PC-9 (cell line): ENCODE results near the gene RPL10A.

ENCODE experiments used
- EZH2 ChIP-seq: fragments of 200-600 bp; sonication (generic); IDR thresholded peaks from 2 replicates; pipeline ENCODE4 v1.8.0; 2017; ENCODE audit warnings: antibody characterized with exemption, low read depth
- TF ChIP-seq, protein P1 (sequence below): fragments of 200-600 bp; sonication (generic); conservative IDR thresholded peaks from 2 replicates; pipeline ENCODE4 v1.6.1; 2017; ENCODE audit warnings: mixed run types, antibody characterized with exemption, mild to moderate bottlenecking, moderate library complexity

DNA sequence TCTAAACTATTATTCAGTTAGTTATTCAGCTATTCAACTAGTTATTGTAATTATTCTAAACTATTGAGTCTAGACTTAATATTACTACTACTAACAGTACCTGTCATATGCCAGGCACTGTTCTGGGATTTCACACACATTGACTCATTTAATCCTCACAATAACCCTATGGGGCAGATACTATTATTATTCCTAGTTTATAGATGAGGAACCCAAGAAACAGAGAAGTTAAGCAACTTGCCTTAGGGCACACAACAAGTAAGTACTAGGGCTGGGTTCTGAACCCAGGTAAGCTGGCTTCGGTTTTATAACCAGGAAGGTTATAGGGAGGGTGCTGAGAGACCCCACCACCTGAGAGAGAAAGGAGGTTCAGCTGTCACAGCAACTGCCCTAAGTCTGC, 20.9 kb downstream of the RPL10A start:
- TF ChIP-seq, protein P1, sequence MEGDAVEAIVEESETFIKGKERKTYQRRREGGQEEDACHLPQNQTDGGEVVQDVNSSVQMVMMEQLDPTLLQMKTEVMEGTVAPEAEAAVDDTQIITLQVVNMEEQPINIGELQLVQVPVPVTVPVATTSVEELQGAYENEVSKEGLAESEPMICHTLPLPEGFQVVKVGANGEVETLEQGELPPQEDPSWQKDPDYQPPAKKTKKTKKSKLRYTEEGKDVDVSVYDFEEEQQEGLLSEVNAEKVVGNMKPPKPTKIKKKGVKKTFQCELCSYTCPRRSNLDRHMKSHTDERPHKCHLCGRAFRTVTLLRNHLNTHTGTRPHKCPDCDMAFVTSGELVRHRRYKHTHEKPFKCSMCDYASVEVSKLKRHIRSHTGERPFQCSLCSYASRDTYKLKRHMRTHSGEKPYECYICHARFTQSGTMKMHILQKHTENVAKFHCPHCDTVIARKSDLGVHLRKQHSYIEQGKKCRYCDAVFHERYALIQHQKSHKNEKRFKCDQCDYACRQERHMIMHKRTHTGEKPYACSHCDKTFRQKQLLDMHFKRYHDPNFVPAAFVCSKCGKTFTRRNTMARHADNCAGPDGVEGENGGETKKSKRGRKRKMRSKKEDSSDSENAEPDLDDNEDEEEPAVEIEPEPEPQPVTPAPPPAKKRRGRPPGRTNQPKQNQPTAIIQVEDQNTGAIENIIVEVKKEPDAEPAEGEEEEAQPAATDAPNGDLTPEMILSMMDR = no peak
- no peak for TF ChIP-seq EZH2
